Limb (tissue), 2 donors: ENCODE data around the gene LHB.
"Not testable (repeated sequence)": the region's sequence is repeated elsewhere in the genome, so short reads cannot be mapped to it uniquely, and the experiment has no call there.

Source experiments
- DNase-seq, 2 donors: peaks; one replicate each; pipeline ENCODE4 v3.0.0-alpha.2; 2016; ENCODE audit errors: extremely low spot score in 2 of 2

The LHB gene

GRCh38 chr19:49038557-49039276 is 21.8 kb upstream of the LHB start:
- not testable (repeated sequence) for DNase-seq

DNA sequence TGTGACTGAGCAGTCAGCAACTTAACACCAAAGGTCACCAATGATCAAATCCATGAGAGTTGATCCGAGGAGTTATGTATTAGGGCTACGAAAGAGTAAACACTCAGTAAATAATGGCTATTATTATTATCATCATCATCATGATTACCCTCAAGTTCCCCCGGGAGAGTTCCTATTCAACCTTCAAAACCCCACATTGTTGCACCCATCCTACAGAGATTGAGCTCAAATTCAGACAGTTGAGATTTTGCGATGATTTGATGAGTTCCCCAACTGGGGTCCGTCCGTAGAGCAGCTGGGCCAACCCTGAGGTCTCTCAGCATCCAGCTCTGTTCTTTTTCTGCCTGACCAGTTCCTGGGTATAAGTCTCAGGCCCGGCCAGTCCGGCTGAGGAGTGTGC is 21.2 kb upstream of the LHB start:
- DNase-seq, result not testable (repeated sequence)

DNA sequence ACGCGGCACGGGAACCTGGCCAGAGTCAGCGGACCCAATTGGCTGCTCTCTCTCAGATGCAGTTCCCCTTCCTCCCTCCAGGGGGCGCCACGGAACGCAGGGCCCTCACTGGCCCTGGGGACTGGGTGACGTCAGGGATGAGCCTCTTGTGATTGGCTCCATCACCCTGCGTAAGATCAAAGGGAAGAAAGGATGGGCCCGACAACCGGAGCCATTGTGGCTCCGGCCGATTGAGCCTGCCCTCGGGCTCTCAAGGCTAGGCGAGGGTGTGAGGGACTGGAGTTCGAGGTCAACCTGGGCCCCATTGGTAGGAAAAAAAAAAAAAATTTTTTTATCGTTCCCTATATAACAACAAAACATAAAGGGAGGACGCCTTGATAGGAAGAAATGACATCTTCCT is 19.9 kb upstream of the LHB start, which contains the start of gene CGB1:
TSS of gene CGB1 (minus strand) at position 81 of the 400 bp plus-strand sequence. CDS start 184 bp downstream, outside the sequence.
- DNase-seq, result not testable (repeated sequence)

GRCh38 chr19:49031642-49032301 is 14.9 kb upstream of the LHB start, which contains the start of gene CGB2:
TSS of gene CGB2 (plus strand) at chr19:49031890. CDS start at chr19:49032096, 206 bp downstream.
- DNase-seq, result not testable (repeated sequence)

- not testable (repeated sequence) for DNase-seq
Observed at GRCh38 chr19:49030323-49030722, 13.4 kb upstream of the LHB start.

GRCh38 chr19:49029749-49030148 is 12.9 kb upstream of the LHB start:
- DNase-seq, result not testable (repeated sequence)

DNA sequence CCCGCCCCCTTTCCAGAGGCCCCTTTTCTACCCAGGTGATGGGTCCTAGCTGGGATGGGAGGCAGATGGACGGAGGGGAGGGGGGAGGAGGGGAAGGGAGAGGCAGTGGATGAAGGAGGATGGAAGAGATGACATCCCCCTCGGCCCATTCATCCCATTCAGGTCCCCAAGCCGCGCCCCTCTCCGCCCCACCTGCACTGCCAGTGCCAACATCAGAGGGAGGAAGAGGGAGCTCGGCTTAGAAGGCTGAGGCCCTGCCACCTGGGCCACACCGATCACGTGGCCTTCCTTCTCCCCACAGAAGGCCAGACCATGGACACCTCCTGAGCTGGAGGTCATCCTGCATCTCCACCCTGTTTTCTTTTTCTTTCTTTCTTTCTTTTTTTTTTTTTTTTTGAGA is 11.8 kb upstream of the LHB start:
- DNase-seq, result not testable (repeated sequence)

DNA sequence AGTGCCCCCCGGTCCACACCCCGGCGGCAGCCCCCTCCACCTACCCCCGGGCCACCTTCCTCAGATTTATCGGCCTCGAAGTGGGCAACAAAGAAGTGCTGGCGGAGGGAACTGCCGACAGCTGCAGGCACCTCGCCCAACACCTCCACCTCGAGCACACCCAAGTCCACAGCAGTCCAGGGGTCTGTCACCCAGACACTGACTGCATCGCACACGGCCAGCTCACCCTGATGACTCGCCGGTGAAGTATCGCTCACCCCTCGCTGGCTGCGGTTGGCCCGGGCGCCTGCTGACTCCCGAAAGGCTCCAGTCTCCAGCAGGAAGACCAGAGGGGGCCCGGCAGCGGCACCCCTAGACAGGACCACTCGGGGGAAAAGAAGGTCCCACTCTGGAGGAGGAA is 8.7 kb upstream of the LHB start:
- DNase-seq, result not testable (repeated sequence)

DNA sequence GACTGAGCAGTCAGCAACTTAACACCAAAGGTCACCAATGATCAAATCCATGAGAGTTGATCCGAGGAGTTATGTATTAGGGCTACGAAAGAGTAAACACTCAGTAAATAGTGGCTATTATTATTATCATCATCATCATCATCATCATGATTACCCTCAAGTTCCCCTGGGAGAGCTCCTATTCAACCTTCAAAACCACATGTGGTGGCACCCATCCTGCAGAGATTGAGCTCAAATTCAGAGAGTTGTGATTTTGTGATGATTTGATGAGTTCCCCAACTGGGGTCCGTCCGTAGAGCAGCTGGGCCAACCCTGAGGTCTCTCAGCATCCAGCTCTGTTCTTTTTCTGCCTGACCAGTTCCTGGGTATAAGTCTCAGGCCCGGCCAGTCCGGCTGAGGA is 8.2 kb upstream of the LHB start:
- DNase-seq, result not testable (repeated sequence)

- not testable (repeated sequence) for DNase-seq
Observed at GRCh38 chr19:49024233-49024632, 7.3 kb upstream of the LHB start, which contains the start of gene CGB3. TSS of gene CGB3 (minus strand) at chr19:49024333. CDS start at chr19:49023971, 362 bp downstream.

DNA sequence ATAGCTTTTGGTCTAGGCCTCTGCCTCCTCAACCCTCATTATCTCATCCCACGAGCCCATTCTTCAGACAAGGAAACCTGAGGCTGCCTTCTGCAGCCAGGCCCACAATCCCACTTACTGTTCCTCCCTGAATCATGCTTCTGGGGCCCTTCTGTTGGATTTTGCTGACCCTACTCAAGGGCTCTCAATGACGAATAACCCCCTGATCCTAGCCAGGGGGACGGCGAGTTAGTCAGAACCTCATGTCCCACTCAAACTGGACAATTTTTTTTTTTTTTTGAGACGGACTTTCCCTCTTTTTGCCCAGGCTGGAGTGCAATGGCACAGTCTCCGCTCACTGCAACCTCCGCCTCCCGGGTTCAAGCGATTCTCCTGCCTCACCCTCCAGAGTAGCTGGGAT is 5.2 kb upstream of the LHB start:
- DNase-seq, result no peak

DNA sequence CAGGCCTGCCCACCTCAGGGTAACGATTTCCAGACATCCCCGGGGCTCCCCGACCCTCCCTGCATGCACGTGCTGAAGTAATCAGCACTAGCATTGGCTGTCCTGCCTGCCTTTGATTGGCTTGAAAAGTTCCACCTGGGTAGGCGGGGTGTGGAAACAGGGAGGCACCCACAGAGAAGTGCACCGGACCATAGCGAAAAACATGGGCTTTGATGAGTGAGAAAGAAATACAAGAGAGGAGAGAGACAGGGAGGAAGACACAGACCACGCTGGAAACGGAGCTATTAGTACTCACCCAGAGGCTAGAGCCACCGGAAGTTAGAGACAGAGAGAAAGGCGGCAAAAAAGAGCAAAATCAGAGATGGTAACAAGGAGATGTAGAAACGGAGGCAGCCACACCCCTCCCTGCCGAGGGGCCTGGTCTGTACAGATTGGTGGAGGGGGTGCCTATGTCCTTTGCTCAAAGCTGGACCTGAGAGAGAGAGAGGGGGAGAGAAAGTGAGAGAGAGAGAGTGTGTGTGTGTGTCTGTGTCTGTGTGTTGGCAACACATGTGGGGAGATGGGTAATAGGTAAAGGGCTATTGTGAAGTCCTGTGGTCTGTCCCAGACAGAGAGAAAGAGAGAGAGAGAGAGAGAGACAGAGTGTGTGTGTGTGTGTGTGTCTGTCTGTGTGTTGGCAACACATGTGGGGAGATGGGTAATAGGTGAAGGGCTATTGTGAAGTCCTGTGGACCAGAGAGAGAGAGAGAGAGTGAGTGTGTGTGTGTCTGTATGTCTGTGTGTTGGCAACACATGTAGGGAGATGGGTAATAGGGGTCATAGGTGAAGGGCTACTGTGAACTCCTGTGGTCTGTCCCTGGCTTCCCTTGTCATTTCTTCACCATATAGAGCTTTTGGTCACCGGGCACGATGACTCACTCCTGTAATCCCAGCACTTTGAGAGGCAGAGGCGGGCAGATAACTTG is 4.3 kb upstream of the LHB start:
- no peak for DNase-seq

DNA sequence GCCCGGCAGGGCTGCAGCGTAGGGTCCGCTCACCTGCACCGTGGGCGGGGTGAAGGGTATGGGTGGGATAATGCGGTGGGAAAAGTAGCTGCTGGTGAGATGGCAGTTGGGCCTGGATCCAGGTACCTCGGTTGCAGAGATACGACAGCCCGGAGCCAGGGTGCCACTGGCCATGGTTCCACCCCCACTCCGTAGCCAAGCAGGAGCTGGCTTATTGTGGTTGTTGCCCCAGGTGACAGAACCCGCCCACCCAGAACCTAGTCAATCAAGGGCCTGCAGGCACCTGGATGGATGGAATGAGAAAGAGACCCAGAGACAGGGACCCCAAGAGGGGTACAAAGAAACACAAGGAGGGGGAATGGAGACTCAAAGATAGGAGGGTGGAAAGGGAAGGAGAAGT is 3.5 kb upstream of the LHB start:
- DNase-seq, result no peak

DNA sequence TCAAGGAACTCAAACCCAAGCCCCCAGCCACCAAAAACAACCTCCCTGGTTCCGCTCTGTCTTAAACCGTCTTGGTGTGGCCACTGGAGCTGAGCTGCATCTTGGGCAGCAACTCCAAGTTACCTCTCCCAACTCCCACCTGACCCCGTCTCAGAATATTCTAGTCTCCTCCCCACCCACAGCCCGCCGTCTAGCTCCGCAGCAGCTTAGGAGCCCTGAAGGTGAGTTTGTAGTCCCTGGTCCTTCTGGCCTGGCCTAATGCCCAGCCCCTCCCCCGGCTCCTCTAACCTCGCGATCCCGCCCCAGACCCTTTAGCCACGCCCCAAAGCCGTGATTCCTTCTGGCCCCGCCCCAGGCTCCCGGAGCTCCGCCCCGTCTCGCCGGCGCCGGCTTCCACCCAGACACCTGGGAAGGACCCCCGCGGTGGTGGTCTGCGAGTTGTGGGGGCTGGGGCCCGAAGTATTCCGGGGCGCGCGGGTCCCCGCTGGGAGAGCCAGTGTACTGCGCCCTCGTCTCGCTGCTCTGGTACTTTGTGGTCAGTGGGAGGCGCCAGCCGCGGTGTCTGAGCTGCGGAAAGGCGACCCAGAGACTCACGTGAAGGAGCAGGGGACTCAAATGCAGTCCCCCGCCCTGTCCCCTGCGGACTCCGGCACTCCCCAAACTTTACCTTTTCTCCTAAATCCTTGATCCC is 2.5 kb upstream of the LHB start:
- peak in 1 of 2 donors; percentile 62 for DNase-seq

- DNase-seq, result not testable (repeated sequence)
Observed at GRCh38 chr19:49018388-49019241, 1.7 kb upstream of the LHB start.

GRCh38 chr19:49017666-49018351 is 918 bp upstream of the LHB start:
- DNase-seq, result peak; percentile 26 to 70

DNA sequence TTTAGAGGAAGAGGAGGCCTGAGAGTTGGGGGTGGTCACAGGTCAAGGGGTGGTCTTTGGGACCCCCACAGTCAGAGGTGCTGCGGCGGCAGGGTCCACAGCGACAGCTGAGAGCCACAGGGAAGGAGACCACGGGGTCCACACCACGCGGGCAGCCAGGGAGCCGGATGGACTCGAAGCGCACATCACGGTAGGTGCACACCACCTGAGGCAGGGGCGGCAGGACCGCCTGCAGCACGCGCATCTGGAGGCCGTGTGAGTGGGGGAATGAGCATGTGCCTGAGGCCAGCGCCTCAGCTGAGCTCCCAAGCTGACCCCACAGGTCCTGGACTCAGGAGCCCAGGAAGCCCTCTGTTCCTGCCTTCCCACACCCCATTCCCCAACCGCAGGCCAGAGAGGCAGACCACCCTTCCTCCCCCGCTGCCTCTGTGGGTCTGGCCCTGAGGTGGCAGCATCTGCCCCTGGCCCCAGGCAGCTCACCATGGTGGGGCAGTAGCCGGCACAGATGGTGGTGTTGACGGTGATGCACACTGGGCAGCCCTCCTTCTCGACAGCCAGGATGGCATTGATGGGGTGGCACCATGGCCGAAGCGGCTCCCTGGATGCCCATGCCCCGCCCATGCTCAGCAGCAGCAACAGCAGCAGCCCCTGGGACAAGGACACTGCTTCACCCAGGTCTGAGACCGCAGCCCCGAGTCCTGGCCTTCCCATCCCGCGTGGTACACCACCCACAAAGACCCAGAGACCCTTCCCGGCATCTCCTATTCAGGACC is 638 bp downstream of the LHB start:
- DNase-seq, result no peak

DNA sequence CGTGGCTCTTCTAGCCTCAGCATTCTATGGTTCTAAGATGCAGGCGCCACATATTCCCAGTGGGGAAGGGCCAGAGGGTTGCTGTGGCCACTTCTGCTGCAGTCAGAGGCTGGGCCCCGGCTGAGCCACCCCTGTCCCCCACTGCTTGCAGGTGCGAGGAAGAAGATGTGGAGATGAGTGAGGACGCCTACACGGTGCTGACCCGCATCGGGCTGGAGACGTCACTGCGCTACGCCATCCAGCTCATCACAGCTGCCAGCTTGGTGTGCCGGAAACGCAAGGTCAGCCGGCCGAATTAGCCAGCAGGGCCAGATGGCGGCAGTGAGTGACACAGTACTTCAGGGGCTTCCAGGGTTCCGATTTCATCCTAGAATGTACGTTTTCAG is 2.0 kb downstream of the LHB start:
- no peak for DNase-seq
